IPS-15b (cell line): ENCODE data around the gene FZD4.

ENCODE experiments used
- H3K27me3 ChIP-seq: one replicate; pipeline ENCODE4 v1.6.1; 2013; ENCODE audit warnings: low read length; ENCODE audit not compliant: control insufficient read depth, insufficient read depth
- H3K36me3 ChIP-seq: one replicate; pipeline ENCODE4 v1.6.1; 2013; ENCODE audit warnings: low read length; ENCODE audit not compliant: control insufficient read depth, insufficient read depth
- H3K4me1 ChIP-seq: one replicate; pipeline ENCODE4 v1.6.1; 2013; ENCODE audit warnings: mild to moderate bottlenecking, low read length; ENCODE audit not compliant: control insufficient read depth, insufficient read depth
- H3K4me3 ChIP-seq: one replicate; pipeline ENCODE4 v1.5.1; 2013; ENCODE audit warnings: low read depth, low read length
- H3K9ac ChIP-seq: one replicate; pipeline ENCODE4 v1.6.1; 2013; ENCODE audit warnings: low read depth, mild to moderate bottlenecking, low read length
- H3K9me3 ChIP-seq: one replicate; pipeline ENCODE4 v1.6.1; 2013; ENCODE audit warnings: mild to moderate bottlenecking, low read length; ENCODE audit not compliant: control insufficient read depth, insufficient read depth

Gene FZD4

GRCh38 chr11:86896441-86896841 is 58.8 kb downstream of the FZD4 start:
- no peaks in the 10 kb centered on the region for H3K9me3 ChIP-seq
- H3K4me3 ChIP-seq: no peak overlapping the region
- no peaks in the 10 kb centered on the region for H3K4me1 ChIP-seq
- no peaks in the 10 kb centered on the region for H3K27me3 ChIP-seq
- H3K36me3 ChIP-seq: no peaks in the 10 kb centered on the region
- H3K9ac ChIP-seq: no peak overlapping the region
